Measurements from ENCODE around the gene DAD1.
"Not testable (repeated sequence)": the region's sequence is repeated elsewhere in the genome, so short reads cannot be mapped to it uniquely, and the experiment has no call there.

DAD1 gene

GRCh38 chr14:22552001-22552826 lies 36.8 kb downstream of the DAD1 start:
- DNase-seq (ENCODE audit: low spot score): no peak

GRCh38 chr14:22551605-22551997 lies 37.4 kb downstream of the DAD1 start:
- DNase-seq (ENCODE audit: low spot score): no peak

- DNase-seq (ENCODE audit: low spot score): peak; percentile 31
These were observed 38.9 kb downstream of the DAD1 start for GRCh38 chr14:22549981-22550673.

GRCh38 chr14:22549324-22549962 lies 39.6 kb downstream of the DAD1 start:
- DNase-seq (ENCODE audit: low spot score): no peak

- no peak for DNase-seq (ENCODE audit: low spot score)
These were observed 40.9 kb downstream of the DAD1 start for GRCh38 chr14:22547948-22548750.

- no peak for DNase-seq (ENCODE audit: low spot score)
These were observed 41.6 kb downstream of the DAD1 start for GRCh38 chr14:22547313-22547947.

- no peak for DNase-seq (ENCODE audit: low spot score)
These were observed 42.3 kb downstream of the DAD1 start for GRCh38 chr14:22546722-22547071.

- no peak for DNase-seq (ENCODE audit: low spot score)
These were observed 42.9 kb downstream of the DAD1 start for GRCh38 chr14:22545842-22546721.

- no peak for DNase-seq (ENCODE audit: low spot score)
These were observed 44.1 kb downstream of the DAD1 start for GRCh38 chr14:22544881-22545420.

GRCh38 chr14:22544406-22544805 lies 44.6 kb downstream of the DAD1 start:
- DNase-seq (ENCODE audit: low spot score): no peak

- DNase-seq (ENCODE audit: low spot score): not testable (repeated sequence)
These were observed 45.3 kb downstream of the DAD1 start for GRCh38 chr14:22543570-22544357.

- DNase-seq (ENCODE audit: low spot score): no peak
These were observed 46.7 kb downstream of the DAD1 start for GRCh38 chr14:22542360-22542759.

- no peak for DNase-seq (ENCODE audit: low spot score)
These were observed 47.3 kb downstream of the DAD1 start for GRCh38 chr14:22541721-22542120.

GRCh38 chr14:22540811-22541360 lies 48.1 kb downstream of the DAD1 start:
- no peak for DNase-seq (ENCODE audit: low spot score)

- DNase-seq (ENCODE audit: low spot score): no peak
These were observed 48.7 kb downstream of the DAD1 start for GRCh38 chr14:22540293-22540692.

GRCh38 chr14:22539831-22540230 lies 49.2 kb downstream of the DAD1 start:
- no peak for DNase-seq (ENCODE audit: low spot score)

GRCh38 chr14:22538671-22539228 lies 50.3 kb downstream of the DAD1 start:
- no peak for DNase-seq (ENCODE audit: low spot score)

- DNase-seq (ENCODE audit: low spot score): no peak
These were observed 51.4 kb downstream of the DAD1 start for GRCh38 chr14:22537436-22538310.
